HG02678 (cell line): Measurements from ENCODE around the gene C4orf36.

Experiments used
- ATAC-seq: cut with Tn5 transposase; IDR thresholded peaks from one replicate; pipeline ENCODE4 v1.9.1; 2021; ENCODE audit warnings: mild to moderate bottlenecking, moderate library complexity; ENCODE audit not compliant: unreplicated experiment

The C4orf36 gene

DNA sequence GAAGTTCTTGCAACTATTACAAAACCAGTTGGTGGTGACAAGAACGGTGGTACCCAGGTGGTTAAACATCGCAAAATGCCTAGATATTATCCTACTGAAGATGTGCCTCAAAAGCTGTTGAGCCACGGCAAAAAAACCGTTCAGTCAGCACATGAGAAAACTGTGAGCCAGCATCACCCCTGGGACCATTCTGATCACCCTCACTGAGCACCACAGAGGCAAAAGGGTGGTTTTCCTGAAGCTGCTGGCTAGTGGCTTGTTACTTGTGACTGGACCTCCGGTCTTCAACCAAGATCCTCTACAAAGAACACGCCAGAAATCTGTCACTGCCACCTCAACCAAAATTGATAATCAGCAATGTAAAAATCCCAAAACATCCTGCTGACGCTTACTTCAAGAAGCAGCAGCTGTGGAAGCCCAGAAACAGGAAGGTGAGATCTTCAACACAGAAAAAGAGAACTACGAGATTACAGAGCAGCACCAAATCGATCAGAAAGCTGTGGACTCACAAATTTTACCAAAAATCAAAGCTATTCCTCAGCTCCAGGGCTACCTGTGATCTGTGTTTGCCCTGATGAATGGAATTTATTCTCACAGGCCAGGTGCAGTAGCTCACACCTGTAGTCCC, 21.7 kb downstream of the C4orf36 start:
- ATAC-seq, result no peak

DNA sequence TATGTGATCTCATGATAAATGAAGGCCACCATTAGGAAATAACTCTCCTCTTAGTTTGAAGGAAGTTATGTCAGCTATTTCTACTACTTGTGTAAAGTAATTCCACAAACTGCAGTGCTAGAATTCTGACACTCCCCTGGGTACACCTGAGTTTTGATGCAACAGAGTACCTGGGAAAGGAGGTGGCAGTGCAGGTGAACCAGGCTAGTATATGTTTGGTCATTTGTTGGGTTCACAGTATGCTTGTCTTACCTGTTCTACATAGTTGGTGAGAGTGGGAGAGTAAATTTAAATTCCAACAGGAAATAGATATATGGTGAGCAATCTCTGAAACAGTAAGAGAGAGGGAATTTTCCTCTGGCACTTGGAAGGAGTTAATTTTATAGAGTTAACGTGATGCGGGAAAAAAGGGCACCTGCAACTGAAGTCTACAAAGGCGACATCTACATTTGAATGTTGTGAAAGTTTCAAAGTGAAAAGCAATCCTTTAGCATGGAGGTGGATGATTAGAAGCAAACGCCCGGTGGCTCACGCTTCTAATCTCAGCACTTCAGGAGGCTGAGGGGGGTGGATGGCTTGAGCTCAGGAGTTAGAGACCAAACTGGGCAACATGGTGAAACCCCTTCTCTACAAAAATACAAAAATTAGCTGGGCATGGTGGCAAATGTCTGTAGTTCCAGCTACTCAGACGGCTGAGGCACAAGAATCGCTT, 34.7 kb downstream of the C4orf36 start:
- ATAC-seq, result no peak

DNA sequence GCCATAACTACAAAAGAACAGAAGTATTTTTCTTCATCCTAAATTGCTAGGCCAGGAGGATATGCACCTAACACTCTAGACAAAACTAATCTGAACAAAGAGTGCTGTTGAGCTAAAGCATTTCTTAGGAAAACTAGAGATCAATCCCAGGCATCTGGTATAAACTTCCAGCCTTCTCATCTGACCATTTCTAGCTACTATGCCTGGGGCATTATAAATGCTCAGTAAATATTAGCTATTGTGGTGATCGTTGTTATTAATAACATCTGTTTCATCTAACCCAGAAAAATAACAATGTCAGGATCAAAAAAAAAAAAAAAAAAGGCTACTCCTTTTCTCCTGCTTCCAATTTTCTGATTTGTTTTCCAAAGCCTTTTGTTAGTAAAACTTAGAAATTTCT, 35.3 kb downstream of the C4orf36 start:
- ATAC-seq, result no peak

DNA sequence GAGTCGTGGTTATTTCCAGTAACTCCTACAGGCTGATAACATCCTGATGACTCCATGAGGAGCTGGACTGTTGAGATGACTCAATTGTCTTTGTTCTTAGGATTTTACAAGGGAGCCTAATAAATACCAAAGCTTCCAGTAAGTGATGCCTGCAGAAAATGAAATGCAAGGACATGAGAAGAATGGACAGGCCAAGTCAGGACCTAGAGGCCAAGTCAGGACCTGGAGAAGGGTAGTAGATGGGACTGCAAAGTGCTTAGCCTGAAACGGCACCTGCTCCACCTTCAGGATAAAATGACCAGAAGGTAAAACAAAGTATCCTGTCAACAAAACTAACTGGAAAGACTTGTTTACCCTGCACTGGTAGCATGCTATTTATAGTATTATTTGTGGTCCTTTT, 36.6 kb downstream of the C4orf36 start:
- no peak for ATAC-seq

DNA sequence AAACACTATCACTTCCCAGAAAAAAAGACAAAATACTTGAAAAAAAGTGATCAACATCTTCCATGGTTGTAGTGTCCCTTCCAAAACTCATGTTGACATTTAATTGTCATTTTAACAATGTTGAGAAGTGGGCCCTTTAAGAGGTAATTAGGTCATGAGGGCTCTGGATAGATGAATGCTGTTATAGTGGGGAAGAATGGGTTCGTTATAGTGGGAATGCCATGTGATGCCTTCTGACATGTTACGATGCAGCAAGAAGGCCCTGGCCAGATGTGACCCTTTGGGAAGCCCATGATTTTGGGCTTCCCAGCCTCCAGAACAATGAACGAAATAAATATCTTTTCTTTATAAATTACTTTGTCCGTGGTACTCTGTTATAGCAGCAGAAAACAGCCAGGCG, 39.0 kb downstream of the C4orf36 start:
- no peak for ATAC-seq

DNA sequence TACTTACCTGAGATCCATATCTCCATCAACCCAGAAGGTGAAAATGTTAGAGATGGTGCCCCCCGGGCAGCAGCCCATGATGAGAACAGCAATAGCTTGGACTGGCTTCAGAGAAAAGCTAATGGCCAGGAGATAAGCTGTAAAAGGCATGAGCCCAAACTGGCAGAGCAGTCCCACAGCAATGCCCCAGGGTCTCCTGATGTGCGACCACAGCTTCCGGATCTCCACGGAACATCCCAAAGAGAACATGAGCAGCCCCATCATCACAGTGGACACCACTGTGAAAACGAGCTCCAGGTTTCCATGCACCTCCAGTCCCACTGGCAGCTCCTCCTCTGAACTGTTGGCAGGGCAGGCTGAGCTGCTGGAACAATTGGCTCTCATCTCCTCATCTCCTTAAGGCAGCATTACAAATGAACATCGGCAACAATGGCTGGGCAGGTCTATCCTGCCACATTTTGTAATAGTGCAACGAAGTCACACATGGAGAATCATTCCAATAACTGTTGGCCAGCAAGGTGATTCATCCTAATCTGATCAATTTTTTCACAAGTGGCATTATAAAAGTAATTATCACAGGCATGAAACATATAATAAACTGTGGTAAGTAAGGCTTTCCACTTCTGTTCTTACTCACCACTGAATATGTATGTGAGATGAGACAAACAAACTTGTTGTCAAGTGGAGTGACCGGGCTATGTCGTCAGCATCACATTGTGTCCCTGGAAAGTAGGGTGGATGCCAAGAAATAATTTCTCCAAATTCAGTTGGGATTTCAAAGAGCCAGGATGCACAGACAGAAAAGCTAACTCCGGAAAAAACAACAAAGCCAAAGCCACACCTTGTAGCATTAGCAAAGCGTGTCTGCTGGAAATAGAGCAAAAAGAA, 43.2 kb downstream of the C4orf36 start, which contains the start of gene SLC10A6:
TSS of gene SLC10A6 (minus strand) at position 653 of the 888 bp plus-strand sequence. CDS start at position 384, 269 bp downstream.
- ATAC-seq, result no peak

DNA sequence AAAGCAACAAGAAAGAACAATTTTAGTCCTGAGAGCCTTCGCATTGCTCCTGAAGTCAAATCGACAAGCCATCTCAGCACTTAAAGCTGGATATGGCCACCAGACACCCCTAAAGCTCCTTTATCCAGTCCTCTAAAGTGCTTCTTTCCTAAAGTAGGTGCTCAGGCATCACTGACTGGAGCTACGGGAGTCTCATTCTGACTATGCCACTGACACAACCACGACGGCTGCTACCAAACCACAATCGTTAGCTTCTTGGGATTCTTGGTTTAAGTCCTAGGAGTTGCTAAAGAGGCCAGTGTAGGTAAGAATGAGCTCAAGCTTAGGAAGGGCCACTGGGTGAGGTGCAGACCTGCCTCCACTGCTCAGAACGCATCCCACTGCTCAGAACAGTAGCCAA, 44.1 kb downstream of the C4orf36 start:
- no peak for ATAC-seq

DNA sequence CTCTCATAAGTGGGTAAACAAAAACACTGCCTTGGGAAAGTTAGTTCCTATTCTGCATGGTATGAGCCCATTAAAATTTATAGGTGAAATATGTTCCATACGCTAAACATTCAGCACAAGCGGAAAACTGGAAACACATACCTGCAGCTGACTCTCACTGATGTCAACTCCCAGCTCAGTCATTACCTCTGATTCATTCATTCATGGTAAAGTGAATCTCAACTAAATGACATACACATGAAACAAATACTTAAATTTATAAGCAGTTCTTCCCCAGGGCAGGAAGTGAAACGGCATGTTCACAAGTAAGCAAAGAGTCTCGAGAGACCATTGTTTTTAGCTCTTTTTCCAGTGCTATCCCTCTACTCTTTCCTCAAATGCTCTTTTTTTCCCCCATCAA, 44.7 kb downstream of the C4orf36 start:
- no peak for ATAC-seq

DNA sequence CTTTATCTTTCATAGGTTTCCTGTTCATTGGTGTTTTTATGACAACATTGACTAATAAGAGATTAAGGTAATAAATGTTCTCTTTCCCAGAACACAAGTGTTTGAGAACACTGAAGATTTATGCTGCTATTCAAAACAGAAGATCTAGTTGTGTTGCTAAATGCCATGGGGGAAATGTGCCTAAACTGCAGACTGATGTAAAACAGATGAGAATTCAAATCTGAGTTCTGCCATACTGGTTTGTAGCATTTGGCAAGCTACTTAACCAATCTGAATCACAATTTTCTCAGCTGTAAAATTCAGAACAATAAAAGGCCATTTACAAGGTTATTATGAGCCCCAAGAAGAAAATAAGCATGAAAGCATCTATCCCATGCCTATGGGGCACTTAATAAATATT, 45.3 kb downstream of the C4orf36 start:
- ATAC-seq, result no peak

DNA sequence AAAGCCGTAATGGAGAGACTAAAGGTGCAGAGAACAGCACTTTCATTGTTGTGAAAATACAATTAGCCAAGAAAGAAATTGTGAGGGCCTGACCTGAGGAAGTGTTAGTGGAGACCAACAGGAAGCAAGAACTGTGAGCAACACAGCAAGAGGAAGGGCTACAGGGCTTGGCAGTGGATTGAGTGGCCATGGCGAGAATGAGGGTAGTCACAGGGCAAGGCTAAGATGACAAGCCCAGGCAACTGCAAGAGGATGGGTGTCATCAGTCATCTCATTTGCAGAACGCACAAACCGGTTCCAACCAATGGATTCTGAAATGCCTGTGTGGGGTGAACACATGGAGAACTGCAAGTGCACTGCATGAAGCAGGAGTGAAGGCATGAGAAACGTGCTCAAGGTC, 46.6 kb downstream of the C4orf36 start:
- ATAC-seq, result no peak

DNA sequence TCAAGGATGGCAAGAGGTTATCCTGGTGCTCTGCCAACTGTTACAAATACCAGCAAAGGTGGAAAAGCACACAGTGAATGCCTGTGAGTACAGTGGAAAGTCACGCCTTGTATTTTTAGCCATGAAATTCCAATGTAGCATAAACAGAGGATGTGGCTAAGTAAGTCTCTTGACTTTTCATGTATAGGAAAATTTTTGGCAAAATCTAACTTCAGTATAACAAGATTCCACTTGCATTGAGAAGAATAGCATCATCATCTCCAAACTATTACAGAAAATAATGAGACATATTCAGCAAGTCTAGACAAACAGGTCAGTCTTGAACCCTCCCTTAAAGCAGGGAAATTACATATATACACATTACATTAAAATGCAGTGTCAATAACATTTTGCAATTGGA, 50.9 kb downstream of the C4orf36 start:
- no peak for ATAC-seq

DNA sequence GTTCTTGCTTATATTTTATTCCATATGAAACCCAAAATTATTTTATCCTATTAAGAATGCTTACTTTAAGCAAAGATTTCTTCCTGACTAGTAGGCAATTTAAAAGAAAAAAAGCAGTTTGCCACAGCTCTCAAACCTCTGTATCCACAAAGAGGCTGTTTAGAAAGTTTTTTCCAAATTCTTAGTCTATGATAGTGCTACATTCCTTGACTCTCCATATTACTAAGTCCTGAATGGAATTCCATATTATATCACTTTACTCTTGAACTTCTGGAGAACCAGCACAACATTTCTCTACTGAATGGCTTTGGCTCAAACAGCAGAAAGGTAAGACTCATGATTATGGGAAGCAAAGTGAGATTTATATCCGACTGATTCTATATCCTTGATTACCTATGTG, 51.4 kb downstream of the C4orf36 start:
- no peak for ATAC-seq

DNA sequence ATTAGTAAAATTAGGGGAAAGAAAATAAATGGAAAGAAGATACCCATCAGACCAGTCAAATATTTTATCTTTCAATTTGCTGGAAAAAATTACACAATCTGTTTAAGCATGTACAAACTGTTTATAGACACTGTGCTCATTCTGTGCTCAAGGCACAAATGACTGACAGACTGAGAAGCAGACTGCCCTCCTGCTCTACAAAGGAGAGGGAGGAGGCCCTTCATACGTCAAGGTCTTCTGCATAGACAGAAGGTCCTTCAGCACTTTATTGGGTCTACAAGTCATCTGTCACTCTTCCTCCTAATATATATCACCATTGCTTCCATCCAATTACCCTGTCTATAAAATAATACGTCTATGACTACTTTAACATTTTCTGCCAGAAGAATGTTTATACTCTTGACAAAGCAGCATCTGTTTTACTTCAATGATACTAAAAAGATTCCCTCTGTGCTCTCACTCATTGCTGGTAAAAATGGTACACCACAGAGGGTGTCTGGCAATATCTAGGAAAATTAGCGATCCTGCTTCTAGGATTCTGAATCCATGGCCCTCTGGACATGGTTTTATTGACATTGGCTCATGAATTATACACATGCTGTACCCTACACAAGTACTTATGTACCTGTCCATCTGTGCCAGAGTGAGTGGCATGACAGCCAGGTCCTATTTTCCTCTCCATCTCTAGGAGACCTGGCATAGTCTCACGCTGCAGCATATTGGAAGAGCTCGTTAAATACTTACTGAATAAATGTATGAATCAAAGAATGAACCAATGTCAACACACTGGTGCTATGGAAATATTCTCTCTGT, 54.3 kb downstream of the C4orf36 start:
- no peak for ATAC-seq

DNA sequence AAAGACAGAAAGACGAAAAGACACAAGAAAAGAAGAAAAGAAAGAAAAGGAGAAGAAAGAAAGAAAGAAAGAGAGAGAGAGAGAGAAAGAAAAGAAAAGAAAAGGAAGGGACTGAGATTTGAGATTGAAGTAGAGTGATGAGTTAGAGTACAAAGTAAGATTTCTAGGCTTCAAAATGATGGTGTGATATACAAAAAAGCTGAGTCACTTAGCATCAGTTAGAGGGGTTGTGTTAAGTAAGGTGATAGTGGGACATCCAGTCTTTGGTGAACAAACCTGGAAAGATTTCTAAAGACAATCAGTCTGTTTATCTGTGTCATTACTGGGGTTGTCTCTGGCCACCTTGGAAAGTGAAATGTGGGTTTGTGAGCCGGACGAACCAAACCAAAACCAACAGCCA, 56.5 kb downstream of the C4orf36 start:
- ATAC-seq, result no peak

DNA sequence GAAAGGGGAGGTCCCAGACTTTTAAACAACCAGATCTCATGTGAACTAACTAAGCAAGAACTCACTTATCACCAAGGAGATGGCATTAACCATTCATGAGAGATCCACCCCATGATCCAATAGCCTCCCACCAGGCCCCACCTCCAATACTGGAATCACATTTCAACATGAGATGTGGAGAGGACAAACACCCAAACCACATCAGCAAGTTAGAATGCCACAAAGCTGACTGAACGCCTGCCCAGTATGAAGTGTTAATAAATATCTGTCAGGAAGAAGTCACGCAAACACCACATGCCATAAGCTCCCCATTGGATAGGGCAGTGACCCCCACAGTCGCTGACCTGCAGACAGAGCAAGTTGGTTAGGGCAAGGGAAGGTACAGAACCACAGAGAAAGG, 57.3 kb downstream of the C4orf36 start:
- ATAC-seq, result no peak

DNA sequence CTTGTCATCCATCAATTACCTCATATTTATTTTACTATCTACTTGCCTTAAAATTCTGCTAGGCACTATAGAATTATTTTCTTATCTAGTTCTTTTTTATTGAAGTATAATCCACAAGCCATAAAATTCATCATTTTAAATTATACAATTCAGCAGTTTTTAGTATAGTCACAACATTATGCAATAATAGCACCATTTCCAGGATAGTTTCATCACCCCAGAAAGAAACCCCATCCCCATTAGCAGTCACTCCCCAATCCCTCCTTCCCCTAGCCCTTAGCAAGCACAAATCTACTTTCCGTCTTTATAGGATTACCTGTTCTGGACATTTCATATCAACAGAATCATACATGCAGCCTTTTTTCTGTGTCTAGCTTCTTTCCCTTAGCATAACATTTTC, 58.6 kb downstream of the C4orf36 start:
- ATAC-seq, result no peak

DNA sequence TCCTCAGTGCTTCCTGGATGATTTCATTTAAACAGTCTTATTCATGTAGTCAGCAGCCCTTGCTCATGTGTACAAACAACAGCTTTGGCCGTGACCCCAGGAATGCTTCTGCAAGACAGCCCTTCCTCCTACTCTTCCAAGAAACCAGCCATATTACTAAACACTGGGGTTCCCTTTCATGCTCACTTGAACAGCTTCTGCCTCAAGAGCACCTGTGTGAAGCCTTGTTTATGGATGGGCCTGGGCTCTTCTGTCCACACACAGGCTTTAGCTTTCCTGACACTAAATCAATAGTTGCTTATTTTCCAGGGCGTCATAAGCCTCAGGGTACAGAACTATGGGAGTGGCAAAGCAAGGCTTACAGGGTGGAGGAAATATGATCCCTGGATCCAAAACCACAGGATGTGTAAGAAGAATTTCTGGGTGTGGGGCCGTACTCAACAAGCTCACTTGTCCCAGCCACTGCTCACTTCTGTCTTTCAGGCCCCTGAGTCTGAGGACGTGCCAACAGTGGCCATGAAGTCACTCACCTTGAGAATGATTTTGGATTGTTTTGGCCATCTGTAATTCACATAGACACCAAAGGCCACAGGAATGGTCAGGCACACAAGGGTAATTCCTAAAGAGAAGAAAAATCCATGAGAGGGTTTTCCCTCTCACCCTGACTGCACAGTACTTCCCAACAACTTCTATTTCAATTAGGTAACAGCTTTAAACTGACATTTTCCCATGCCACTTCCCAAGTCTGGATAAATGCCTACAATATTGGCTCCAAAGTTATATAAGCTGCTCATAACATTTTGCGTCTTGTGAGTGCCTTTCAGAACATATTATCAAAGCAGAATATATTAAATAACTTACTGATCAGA, 60.7 kb downstream of the C4orf36 start:
- ATAC-seq, result no peak
